ENCODE data around the gene CASTOR1.

GRCh38 chr22:30308518-30309230, 19.4 kb upstream of the CASTOR1 start:
- no peak for TF ChIP-seq CTCF (conservative IDR thresholded peaks at IDR 0.05 in 1 of 2, IDR thresholded peaks at IDR 0.05 in 1 of 2; ENCODE audit: extremely low read depth in 1 of 2, insufficient read depth in 1 of 2, low read depth in 1 of 2, low read length in 2 of 2)
- TF ChIP-seq EZH2 (IDR thresholded peaks at IDR 0.05; ENCODE audit: borderline replicate concordance, low read length): no peak
